ENCODE measurements around the gene ST3GAL5.

ST3GAL5 gene

DNA sequence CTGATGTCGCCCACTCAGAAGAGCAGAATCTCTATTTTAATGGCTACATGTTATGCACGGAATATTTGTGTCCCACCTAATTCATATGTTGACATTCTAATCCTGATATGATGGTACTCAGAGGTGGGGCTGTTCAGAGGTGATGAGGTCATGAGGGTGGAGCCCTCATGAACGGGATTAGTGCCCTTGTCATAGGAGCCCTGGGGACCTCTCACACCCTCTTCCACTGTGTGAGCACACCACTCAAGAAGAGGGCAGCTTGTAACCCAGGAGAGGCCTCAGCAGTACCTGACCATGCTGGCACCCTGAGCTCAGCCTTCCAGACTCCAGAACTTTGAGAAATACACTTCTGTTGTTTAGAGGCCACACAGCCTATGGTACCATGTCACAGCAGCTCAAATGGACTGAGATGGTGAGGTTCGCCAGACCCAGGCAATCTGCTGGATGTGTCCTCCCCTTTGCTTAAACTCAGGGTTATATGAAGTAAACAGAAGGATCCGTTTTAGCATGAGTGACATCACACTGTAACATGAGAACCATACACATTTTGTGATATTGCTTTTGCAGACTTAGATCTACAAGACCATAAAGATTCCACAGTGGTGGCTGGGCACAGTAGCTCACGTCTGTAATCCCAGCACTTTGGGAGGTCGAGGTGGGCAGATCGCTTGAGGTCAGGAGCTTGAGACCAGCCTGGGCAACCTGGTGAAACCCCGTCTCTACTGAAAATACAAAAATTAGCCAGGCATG lies 86.3 kb downstream of the ST3GAL5 start:
- no peak for DNase-seq

DNA sequence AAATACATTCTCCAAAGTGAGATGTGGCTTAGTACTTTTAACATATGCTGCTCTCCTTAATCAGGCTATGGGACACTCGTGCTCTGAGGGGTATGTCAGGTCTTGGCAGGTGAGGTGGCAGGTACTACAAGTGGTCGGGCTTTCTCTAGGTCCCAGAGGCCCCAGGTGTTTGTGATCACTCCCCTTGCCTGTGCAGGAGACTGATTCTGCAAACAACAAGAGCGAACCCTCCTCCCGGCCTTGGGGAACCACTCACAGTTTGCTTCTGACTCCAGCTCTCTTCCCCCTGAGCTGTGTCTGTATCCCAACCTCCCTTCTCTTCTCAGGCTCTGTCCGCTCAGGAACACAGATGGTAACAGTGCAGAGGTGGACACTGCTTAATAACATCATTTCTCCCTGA lies 86.9 kb downstream of the ST3GAL5 start:
- DNase-seq = no peak

DNA sequence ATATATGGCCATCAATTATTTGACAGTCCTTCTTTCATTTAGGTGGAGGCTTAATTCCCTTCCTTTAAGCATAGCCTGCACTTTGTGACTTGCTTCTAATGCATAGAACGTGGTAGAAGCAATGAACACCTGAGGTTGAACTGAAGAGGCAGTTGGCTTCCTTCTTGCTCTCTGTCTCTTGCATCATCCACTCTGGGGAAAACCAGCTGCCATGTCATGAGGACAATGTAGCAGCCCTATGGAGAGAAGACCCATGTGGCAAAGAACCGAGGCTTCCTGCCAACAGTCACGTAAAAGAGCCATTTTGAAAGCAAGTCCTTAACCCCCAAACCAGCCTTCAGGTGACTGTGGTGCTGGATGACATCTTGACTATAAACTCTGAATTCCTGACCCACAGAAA lies 88.2 kb downstream of the ST3GAL5 start:
- DNase-seq = no peak

DNA sequence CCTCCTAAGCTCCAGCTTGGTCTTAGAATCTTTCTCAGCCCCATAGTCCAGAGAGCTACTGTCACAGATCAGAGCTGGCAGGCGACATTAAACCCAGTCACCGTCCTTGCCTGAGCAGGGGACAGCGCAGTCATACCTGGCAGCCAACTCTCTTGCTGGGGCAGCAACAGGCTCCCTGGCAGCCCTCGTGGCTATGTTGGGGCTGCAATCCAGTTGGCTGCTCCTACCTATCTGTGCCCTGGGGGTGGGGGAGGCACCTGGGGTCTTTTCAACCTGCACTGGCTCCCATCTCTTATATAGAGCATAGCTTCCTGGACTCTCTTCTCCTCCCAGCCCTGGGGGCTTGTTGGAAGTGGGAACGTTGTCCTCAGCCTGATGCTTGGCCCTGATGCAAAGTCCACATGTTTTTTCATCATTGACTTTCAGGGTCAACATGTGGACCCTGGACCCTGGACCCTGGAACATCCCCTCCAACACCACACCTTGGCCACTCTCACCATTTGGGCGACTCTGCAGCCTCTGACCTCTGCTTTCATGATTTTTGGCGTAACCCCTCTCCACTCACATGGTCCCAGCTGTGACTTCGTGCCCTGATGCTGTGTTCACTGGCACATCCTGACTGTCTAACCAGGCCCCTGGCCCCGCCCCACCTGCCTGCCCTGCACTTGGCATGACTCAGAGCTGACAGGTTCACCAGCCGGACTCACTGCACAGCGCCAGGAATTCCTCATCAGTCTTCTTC lies 89.4 kb downstream of the ST3GAL5 start:
- peak in 1 of 2 experiments; percentile 14 for DNase-seq

DNA sequence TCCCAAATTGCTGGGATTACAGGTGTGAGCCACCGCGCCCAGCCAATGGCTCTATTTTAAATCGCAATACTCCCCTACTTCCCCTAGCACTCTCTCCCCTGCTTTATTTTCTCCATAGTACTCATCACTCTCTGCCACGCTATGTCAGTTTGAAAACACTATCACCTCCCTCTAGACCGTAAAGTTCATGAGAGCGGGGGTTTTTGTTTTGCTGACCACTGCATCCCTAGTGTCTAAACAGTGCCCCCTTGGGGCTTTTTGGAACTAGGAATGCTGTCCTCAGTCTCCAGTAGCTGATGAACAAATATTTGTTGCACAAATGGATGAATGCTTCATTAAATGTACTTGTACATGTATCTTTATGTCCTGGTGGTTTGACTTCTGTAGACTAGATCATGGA lies 90.9 kb downstream of the ST3GAL5 start:
- DNase-seq = no peak

DNA sequence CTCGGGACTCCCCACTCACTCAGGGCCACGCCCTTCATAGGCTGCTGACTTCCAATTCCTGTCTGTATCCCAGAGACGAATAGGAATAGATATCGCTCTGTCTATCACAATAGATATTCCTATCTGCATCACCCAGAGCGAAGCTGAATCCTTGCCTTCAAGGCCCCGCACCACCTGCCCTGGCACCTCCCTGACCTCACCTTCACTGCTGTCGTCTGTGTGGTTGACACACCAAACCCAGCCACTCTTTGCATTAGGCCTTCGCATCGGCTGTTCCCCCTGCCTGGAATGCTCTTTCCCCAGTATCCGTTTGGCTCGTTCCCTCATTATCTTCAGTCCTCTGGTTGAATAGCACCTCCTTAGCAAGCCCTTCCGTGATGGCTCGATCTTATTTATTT lies 91.5 kb downstream of the ST3GAL5 start:
- no peak for DNase-seq

DNA sequence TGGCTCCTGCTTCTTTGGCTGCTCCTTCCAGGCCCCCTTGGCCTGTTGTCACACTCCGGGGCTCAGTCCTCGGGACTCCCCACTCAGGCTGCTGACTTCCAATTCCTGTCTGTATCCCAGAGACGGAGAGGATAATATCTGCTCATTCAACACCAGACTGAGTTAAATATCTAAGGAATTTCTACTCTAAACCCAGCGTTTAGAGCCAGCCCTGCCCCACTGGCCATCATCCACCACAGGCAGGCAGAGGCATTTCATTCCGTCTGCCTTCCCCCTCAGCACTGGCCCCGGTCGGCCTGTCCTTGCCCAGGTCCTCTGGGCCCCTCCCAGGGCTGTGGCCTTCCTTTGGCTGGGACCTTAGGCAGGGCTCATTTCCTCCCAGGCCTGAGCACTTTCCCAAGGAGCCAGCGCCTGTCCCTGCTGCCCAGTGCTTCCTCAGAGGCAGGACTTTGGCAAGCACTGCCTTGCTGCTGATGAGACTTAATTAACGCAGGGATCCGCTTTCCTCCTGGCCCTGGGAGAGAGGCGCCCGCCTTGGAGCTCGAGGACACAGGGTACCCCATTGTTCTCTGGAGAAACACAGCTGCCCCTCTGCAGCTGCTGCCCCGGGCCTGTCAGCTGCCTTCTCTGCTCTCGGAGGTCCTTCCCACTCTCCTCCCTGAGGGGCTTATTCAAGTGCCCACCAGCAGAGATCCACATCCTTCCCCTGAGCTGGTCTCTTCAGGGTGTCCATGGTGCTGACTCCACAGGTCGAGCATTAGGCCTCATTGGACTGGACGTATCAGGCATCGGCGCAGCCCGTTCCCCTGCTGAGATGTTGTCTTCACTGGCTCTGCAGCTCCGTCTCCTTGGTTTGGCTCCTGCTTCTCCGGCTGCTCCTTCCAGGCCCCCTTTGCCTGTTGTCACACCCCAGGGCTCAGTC lies 92.2 kb downstream of the ST3GAL5 start:
- no peak for DNase-seq

DNA sequence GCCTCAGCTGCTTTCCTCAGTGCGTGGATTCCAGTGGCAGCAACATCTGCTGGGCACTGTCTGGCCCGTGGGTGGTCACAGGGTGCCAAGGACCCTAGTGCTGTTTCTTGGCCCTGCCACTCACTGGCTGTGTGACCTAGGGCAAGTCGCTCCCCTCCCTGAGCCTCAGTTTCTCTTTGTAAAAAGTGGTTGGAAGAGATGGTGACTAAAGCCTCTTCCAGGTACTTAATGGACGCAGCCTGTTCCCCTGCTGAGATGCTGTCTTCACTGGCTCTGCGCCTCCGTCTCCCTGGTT lies 92.8 kb downstream of the ST3GAL5 start:
- no peak for DNase-seq

DNA sequence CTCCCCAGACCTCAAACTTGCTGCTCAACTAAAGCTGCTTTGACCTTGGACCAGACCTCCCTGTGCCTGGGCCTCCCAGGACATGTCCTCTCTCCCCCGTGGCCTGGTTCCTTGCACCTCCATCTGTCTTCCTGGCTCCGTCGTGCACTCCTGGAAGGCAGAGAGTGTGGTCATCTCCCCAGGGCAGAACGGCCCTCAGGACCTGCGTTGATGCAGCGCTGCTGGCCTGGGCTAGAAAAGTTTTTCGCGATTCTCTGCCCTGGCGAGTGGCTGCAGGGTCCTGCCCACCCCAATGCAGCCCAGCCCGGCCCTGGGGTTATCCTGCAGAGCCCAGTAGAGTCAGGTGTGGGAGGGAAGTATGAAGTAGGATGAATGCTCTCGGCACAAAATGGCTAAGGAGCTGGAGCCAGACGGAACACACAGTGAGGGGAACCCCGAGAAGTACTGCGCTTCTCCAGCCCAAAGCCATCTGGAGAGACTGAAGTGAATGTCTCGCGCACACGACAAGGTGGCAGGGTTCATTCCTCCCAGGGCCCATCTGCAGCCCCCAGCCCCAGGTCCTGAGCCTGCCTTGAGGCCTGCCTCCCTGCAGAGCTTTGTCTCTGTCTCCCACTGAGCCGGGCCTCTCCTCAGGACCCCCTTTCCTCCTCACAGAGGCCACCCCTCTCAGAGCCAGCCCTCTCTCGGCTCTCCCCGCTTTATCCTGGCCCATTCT lies 93.3 kb downstream of the ST3GAL5 start:
- no peak for DNase-seq

DNA sequence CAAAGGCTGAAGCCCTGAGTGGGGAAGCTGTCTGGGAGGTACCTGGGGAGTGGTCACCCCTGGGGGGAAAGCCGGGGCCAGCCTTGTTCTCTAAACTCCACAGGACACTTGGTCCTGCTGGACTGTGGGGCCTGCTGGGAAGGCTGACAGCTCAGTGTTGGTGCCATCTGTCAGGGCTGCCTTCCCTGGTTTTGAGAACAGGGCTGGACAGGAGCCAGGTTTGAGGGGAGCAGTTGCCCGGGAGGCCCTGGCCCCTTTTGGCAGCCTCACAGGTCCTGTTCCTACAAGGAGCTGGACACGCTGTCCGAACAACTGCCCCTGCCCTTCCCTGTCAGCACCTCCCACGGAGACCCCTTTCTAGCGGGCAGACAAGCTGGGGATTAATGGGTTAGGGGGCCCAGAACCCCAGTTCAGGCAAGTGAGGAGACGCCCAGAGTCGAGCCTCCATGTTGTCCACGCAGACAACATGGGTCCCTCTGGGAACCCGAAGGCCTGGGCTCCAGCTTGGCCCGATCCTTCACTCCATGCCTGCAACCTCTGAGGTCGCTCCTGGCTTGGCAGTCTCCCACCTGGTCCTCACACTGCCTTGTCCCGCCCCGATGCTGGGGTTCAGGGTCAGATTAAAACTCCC lies 94.2 kb downstream of the ST3GAL5 start:
- no peak for DNase-seq

DNA sequence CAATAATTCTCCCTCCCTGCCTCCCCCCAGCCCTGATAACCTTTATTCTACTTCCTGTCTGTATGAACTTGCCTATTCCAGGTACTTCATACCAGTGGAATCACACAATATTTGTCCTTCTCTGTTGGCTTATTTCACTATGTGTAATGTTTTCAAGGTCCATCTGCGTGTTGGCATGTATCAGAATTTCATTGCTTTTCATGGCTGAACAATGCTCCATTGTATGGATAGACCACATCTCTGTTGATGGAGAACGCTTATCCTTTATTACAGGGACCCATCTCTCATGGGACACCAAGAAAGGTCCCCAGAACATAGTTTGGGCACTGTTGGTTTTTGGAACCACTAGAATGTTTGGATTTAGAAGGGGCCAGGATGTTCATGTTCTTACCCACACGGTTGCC lies 94.8 kb downstream of the ST3GAL5 start:
- no peak for DNase-seq

DNA sequence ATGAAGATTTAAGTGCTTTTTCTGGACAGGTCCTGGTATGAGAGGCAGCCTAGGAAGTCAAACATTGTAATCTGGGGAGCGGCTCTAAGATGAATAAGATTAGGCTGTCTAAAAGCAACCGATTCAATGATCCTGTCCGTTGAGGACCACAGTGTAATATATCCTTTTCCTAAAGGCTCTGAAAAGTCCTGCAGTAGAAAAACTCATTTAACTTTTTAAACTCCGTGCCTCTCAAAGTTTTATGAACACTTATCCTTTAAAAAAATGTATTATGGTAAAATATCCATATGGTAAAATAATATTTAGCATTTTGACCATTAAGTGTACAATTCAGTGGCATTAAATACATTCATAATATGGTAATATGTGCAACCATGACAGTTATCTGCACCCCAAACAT lies 95.2 kb downstream of the ST3GAL5 start:
- no peak for DNase-seq

DNA sequence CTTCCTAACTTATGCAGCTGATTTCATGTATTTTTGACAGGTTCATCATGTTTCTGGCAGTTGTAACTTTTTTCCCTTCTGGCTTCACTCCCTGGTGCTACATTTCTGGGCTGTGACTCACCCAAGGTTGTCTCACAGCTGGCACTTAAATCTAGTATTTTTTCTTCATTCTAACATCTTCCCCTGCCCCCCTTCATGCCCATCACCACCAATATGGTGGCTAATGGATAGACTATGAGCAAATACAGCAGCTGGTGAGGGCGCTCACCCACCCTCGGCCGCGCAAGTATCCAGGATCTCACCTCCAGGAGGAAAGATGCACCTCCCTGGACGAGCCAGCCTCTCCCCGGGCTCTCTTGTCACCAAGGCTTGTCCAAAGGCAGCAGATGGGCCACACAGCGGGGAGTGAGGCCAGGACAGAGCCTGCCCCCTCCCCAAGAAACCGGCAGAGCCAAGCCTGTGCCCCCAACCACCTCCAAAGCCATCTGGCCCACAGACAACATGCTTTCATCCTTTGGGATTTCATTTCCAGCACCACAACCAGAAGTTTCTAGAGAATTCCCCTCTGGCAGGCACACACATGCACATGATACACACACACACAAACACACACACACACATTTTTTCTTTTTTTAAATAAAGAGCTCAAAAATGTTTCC lies 95.9 kb downstream of the ST3GAL5 start:
- no peak for DNase-seq

DNA sequence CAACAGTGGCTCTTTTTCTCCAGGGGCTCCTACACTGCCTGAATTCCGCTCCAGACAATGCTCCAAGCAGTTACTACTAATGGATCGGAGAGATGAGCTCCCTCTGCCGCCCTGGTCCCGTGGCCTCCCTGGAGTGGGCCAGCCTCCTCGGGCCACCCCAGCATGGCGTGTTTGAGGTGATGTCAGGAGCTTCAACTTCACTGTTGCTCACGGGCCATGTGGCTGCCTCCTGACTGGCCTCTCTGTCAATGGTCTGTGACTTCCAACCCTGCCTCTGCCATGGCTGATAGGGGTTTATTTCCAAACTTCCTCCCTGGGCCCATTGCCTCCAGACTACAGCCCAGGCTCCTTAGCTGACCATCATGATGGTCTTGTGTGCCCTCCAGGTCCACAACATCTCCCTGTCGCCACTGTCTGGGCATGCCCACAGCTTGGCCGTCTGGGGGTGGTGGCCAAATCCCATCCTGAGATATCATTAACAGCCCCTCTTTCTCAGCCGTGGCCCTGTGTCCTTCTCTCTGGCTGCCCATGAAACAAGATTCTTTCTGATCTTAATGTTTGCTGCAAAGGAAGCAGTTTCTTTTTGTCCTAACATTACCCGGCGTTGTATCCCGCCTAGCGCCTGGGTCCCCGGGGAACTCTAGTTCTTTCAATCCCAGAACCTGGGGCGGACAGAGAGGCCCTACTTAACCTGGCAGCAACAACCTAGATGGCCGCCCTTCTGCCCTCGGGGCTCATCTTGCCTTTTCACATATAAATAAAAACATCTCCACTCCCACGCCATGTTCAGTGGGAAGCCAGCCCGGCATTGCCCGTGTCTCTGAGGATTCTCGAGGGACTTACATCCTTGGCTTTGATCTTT lies 96.9 kb downstream of the ST3GAL5 start:
- DNase-seq = no peak

DNA sequence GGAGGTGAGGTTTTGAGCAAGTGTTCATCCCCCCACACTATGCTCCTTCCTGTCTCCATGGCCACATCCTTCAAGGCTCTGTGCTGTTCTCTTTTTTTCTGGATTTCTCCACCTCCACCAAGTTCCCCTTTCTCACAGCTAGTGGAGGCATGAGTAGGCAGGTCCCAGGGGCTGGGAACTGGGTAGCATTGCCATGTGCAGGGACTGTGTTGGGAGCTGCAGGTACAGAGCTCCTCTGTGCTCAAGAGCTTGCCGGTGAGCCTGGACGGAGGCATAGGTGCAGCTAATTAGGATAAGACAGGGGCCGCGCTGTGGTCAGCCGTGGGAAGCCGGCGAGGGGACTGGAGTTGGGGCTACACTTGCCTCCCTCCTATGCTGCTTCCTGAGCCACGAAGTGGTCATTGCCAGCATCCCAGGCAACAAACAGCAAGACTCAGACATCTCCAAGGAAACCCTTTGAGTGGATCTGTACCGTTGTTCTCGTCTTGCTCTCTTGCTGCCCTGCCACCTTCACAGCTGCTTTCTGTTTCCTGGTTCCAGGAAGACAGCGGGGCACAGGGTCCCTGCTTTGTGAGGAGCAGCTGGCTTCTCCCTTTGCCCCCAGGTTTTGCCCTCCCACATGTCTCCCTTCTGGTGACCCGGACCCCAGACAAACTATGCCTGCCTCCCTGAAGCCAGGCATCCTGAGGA lies 98.1 kb downstream of the ST3GAL5 start:
- no peak for DNase-seq

DNA sequence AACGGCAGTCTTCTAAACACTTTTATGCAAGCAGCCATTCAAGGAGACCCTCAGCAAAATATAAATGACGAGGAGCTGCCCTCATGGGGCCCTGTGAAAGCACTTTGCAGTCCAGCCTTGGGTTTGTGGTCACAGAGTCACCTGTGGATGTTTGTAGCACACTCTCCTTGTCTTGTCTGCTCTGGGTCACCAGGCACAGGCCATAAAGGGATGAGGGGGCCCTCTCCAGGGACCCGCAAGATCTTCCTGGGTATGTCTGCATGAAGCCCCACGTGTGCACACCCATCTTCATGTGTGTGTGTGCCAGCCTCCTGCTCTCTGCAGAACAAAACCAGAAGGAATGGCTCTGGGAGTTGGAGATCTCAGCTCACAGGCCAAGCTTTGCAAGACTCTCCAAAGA lies 98.8 kb downstream of the ST3GAL5 start:
- DNase-seq = no peak

DNA sequence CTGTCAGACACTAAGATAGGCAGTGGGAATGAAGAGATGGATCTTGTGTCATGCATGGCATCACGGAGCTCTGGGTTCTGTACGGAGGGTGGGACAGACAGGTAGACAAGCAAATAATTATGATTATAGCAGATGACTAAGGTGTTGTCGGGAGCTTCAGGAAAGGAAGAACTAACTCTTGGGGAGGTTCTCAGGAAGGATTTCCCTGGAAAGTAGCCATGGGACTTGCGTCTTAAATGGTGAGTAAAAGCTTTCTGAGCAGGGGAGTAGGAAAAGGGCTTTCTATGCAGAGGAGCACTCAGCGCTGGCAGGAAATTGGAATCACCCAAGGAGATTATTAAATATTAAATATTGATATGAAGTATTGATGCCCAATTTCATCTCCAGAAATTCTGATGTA lies 99.5 kb downstream of the ST3GAL5 start:
- DNase-seq = no peak

DNA sequence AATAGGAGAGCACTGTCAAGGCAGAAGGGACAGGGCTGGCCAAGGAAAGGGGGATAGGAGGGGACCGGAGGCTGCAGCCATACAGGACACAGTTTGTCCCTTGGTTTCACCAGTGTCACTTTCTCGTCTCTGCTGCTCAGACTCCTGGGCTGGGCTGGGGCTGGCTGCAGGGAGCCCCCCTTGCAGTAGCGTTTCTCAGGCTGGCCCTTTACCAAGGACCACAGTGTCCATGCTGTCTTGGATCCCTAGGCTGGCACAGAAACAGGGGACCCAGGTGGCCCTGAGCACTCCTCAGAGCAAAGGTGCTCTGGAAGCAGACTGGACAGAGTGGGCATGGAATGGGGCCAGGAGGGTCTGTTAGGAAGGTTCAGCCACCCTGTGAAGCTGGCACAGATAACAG lies 100.2 kb downstream of the ST3GAL5 start:
- DNase-seq = no peak

DNA sequence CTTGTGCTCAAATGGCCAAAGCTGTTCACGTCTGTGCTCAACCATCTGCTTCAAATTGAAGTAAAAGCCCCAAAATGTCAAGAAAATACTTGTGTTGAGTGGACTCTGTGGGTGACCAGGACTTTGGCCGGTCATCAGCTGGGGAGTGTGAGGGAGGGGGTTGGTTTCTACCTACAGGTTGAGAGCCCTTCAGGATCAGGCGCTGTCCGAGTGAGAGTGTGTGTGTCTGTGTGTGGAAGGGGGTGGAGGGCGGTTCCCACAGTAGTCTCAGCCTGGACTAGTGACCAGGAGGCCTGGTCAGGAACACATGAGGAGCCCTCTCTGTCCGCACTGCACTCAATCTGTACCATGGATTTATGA lies 100.8 kb downstream of the ST3GAL5 start:
- DNase-seq = no peak

DNA sequence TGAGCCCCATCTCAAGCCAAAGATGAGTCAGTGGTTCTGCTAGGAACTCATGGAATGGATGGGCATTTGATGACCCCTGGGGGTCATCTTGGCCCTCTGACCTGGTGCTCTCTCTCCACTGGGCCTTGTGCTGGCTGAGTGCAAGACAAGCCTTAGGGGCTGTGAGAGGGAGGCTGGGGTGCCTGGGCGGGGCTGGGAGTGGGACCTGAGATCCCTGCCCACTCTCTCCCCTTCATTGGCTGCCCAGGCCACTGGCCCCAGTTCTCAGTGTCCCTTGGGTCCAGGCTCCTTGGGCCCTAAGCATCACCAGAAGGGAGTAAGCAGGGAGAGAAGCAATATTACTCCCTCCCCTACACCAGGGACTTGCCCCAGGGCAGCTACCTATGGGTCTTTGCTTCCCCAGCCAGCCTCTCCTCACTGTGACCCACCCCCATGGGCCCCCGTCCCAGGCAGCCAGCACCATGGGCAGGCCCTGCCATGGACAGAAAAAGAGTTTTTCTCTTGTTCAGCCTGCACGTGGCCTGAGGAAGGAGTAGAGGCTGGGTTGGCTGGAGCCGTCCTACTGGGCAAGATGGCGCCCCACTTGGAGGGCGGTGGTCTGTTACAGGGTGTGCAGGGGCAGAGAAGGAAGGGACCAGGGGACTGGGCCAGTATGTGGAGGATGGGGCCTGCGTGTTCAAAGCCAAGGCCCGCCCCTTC lies 101.4 kb downstream of the ST3GAL5 start:
- DNase-seq = no peak

Measured in activated CD4-positive, alpha-beta T cell treated with anti-CD3 and anti-CD28 coated beads, Interleukin-2, amount 50 U/mL, for 48 hours (primary cell).